ENCODE data around the gene BMERB1.

GRCh38 chr16:15585956-15586355, 151.6 kb downstream of the BMERB1 start:
- TF ChIP-seq CTCF (IDR thresholded peaks at IDR 0.05): no peak
- TF ChIP-seq POLR2AphosphoS5 (IDR thresholded peaks at IDR 0.05): no peak
- no peak for TF ChIP-seq POLR2A (IDR thresholded peaks at IDR 0.05)
